Measurements from ENCODE around the gene BRMS1.
"Not testable (repeated sequence)": the region's sequence is repeated elsewhere in the genome, so short reads cannot be mapped to it uniquely, and the experiment has no call there.

The BRMS1 gene

GRCh38 chr11:66362481-66363147, 17.7 kb upstream of the BRMS1 start:
- DNase-seq = no peak

DNA sequence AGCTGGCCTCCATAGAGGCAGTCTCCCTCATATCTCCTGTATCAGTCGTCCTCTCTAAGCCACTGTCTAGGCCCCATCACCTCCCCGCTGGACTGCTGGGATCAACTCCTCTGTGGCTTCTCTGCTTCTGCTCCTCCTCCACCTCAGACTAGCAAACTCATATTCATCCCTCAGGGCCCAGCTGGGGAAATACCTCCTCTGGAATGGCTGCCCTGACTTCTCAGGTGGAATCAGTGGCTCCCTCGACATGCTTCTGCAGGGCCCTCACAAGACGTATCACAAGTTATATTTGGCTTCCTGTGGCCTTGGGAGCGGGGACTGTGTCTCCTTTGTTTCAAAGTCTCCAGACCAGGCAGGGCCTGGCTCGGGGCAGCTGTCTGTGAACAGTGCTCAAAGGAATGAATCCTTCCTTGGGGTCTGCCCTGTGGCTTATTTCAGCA, 16.6 kb upstream of the BRMS1 start:
- DNase-seq = no peak

DNA sequence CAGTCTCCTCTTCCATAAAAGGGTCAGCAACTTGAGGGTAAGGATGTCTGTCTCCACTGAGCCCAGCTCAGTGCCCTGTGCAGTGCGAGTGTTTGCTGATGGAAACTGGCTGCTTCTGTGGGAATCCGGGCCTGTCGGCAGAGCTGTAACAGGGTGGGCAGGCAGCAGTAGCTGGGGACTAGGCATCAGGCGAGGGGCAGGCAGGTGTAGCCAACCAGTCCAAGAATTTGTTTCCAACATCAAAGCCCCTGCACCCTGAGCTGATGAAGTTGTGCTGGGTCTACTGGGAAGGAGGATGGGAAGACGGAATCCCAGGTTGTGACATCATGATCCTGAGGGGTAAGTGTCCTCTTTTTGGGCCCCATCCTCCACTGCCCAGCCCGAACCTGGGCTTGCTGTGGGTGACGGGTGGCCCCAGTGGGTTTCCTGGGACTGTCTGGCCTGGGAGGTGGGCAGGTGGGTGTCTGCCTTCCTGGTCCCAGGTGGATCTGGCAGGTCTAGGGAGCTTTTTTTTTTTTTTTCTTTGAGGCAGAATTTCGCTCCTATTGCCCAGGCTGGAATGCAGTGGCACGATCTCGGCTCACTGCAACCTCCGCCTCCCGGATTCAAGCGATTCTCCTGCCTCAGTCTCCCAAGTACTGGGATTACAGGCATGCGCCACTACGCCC, 15.6 kb upstream of the BRMS1 start:
- no peak for DNase-seq

- DNase-seq = no peak
Measured at GRCh38 chr11:66359662-66360087, 14.8 kb upstream of the BRMS1 start.

DNA sequence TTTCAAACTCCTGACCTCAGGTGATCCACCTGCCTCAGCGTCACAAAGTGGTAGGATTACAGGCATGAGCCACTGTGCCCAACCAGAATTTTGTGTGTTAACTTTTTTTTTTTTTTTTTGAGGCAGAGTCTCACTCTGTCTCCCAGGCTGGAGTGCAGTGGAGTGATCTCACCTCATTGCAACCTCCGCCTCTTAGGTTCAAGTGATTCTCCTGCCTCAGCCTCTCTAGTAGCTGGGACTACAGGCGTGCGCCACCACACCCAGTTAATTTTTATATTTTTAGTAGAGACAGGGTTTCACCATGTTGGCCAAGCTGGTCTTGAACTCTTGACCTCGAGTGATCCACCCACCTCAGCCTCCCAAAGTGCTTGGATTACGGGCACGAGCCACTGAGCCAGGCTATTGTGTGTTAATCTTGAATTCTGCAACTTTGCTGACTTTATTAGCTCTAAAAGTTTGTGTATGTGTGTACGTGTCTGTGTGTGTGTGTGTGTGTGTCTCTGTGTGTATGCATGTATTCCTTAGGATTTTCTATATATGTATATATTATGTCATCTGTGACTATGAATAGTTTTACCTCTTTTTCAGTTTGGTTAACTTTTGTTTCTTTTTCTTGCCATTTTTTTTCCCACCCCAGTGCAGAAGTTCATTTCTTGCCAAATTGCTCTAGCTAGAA, 5.8 kb upstream of the BRMS1 start:
- DNase-seq = not testable (repeated sequence)

DNA sequence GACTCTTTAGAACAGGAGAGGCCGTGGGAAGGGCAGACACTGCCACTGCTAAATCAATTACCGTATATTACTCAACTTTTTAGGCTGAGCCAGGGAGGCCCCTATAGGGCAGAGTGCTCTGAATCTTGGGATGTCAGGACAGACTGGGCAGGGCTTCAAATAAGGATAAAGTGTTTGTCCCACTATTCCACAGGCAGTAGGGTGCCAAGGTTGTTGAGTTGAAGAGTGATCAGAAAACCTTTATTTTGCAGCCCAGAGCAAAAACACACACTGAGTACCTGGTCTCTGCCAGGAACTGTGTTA, 4.1 kb upstream of the BRMS1 start:
- no peak for DNase-seq

- DNase-seq = peak; percentile 75
Measured at GRCh38 chr11:66347425-66348276, 2.7 kb upstream of the BRMS1 start, which contains the start of gene B4GAT1. Gene B4GAT1 (minus strand): TSS chr11:66347629. CDS start chr11:66347545, 84 bp downstream.

DNA sequence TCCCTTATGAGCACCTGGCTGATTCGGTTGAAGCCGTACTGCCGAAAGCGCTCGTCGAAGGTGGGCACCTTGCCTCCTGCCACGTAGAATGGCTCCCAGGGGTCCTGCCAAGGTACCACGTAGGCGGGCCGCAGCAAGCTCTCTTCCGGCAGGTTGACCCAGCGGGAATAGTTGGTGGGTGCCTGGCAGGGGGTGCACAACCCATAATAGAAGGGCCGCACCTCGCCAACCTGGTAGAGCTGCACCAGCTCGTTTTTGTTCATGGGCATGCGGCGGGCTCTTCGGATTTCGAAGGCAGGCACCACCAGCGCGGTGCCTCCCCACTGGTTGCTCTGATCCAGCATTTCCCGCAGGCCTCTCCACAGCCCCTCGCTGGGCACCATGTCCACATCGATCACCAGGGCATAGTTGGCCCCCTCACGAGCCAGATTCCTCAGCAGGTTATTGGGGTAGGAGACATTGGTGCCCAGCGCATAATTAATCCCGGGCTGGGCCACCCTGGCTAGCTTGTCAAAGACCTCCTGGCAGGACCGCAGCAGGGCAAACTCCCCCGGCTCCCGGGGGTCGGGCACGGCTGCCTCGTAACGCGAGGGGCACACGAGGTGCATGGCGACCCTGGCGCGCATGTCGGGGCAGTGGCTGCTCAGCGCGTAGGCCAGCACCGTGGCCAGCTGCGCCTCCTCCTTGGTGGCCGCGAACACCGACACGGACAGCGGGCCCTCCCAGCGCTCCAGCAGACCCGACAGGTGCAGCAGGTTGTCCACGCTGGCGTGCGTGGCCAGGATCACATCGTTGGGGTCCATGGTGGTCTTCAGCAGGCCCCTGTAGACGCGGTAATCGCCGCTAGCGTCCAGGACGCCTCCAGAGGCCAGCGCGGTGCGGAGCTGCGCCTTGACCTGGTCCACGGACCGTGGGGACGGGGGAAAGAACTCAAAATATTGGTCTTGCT, 1.8 kb upstream of the BRMS1 start:
- no peak for DNase-seq

DNA sequence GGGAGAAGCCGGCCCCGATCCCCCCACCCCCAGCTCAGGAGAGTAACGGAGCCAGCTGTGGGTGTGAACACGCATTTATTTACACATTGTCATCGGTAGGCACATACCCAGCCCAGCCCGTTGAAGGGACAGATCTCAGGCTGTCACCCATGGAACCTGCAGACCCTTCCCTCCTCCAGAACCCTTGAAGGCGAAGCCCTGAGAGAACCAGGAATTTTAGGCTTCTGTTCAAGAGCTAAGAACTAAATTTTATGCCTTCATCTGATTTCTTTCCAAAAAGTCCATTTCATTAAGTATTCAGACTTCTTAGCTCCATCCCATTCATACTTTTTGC, 379 bp upstream of the BRMS1 start:
- no peak for DNase-seq

DNA sequence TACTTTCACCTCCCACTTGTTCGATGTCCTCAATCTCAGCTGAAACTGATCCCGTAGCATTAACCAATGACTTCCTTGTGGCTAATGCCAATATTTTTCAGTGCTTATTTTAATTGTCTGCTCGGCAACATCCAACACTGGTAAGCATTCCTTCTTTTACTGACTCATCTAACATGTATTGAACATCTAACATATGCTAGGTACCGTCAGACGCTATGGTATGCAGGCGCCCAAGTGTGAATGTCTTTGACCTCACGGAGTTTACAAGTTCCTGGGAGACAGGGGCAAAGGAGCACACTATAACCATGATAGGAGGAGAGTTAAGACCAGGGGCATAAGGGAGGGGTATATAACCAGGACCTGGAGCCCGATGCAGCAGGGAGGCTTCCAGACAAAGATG, 1.7 kb downstream of the BRMS1 start:
- DNase-seq = no peak

GRCh38 chr11:66341502-66342126, 3.3 kb downstream of the BRMS1 start:
- DNase-seq = no peak

DNA sequence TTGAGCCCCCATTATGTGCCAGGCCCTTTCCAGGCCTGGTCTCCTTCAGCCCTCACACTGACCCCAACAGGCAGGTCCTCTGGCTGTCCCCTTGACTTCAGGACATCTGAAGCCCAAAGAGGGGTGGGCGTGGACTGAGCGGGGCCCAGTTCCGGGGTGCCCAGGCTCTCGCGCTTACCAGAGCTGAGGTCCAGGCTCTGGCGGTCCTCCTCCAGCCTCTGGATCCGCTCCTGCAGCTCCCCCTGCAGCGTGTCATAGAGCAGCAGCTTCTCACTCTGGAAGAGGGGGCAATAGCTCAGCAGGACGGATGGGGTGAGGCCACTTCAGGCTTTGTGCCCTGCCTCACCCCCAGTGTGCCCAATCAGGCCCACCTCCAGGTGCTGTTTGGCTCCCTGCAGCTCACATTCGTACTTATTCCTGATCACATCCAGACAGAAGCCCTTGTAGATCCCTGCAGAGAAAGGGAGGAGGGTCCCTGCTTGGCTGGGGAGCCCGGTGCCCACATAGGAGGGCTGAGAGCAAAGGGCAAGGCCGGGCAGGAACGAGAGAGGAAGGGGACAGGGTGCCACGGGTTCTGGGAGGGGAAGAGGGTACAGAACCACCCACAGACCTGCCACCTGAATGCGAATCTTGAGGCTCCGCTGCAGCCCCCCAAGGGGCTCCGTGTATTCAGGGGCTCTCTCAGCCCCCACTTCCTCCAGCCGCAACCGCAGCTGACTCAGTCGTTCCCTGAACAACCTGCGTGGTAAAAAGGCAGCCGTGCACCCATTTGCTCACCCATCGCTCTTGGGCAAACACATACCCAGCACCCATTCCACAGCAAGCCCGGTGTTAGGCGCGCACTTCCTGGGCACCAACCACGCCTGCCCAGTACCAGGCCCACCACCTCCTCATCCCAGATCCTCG, 4.1 kb downstream of the BRMS1 start:
- DNase-seq = no peak

DNA sequence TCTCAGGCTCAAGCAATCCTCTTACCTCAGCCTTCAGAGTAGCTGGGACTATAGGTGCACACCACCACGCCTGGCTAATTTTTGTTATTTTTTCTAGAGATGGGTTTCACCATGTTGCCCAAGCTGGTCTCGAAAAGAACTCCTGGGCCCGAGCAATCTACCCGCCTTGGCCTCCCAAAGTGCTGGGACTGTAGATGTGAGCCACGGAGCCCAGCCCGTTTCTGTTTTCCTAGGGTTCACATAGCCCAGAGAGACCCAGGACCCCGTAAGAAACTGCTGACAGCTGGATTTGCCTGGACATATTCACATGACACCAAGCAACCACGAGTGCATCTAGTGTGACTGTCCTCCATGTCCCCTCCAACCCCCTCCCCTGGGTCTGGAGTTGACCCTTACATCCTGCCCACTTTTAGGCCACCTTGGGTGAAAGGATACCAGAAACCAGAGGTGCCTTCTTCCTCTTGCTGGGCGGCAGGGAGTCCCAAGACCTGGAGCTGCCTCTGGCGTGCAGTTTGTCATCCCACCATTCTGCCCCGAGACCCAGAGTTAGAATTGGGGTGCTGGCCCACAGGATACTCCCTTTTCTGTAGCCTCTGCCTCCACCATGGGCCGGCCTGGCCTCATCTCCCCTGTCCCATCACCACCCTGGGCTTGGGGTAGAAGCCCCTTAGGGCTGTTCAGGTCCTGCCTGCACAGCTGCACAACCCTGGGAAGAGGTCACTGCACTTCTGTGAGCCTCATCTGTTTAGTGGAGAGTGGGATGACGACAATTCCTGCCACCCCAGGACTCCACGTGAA, 5.0 kb downstream of the BRMS1 start:
- no peak for DNase-seq

- no peak for DNase-seq
Measured at GRCh38 chr11:66339162-66339675, 5.7 kb downstream of the BRMS1 start.

GRCh38 chr11:66338276-66339161, 6.4 kb downstream of the BRMS1 start:
- no peak for DNase-seq

GRCh38 chr11:66337103-66337899, 7.6 kb downstream of the BRMS1 start:
- no peak for DNase-seq
